ENCODE measurements around the gene CXXC5.

DNA sequence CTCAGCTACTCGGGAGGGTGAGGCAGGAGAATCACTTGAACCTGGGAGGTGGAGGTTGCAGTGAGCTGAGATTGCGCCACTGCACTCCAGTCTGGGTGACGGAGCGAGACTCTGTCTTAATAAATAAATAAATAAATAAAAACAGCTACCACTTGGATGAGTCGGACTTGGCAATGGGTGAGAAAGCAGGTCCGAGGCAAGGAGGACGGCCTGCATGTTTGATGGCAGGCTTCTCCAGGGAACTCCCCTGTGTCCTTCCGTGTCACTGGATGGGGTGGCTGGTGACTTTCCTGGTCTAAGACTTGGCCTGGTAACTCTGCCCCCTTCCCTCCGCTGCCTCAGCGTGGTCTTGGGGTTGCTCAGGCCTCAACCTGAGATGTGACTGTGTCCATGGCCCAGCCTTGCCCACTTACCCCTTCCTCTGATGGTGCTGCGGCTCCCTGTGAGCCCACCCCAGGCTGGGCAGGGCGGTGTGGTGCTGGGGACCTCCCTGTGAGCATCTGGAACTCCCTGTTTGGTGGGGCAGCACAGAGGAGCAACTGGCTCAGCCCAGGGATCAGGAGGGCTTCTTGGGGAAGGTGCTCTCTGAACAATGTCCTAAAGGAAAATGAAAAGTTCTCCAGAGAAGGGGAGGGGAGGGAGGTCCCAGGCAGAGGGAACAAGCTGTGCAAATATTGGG, 85.0 kb downstream of the CXXC5 start:
- TF ChIP-seq, protein P1, sequence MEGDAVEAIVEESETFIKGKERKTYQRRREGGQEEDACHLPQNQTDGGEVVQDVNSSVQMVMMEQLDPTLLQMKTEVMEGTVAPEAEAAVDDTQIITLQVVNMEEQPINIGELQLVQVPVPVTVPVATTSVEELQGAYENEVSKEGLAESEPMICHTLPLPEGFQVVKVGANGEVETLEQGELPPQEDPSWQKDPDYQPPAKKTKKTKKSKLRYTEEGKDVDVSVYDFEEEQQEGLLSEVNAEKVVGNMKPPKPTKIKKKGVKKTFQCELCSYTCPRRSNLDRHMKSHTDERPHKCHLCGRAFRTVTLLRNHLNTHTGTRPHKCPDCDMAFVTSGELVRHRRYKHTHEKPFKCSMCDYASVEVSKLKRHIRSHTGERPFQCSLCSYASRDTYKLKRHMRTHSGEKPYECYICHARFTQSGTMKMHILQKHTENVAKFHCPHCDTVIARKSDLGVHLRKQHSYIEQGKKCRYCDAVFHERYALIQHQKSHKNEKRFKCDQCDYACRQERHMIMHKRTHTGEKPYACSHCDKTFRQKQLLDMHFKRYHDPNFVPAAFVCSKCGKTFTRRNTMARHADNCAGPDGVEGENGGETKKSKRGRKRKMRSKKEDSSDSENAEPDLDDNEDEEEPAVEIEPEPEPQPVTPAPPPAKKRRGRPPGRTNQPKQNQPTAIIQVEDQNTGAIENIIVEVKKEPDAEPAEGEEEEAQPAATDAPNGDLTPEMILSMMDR (IDR thresholded peaks at IDR 0.05) = no peak
- TF ChIP-seq POLR2A (IDR thresholded peaks at IDR 0.05) (no peak), EP300 (IDR thresholded peaks at IDR 0.05) (no peak)
